Smooth muscle cell of the pulmonary artery (primary cell): ENCODE results near the gene OR51B6. TPM values are rescaled to one million over a fixed set of nuclear protein-coding genes. Genes with fewer than 3 reads are reported as not detected.

Source experiments
- total RNA-seq: library from RNA; depleted of rRNA; stranded (reverse); fragments of >200 nt; gene quantifications from 2 replicates; pipeline ENCODE4 v1.2.3, GENCODE V29; 2014

OR51B6 gene, protein sequence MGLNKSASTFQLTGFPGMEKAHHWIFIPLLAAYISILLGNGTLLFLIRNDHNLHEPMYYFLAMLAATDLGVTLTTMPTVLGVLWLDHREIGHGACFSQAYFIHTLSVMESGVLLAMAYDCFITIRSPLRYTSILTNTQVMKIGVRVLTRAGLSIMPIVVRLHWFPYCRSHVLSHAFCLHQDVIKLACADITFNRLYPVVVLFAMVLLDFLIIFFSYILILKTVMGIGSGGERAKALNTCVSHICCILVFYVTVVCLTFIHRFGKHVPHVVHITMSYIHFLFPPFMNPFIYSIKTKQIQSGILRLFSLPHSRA
- not detected in 2 replicates for total RNA-seq

DNA sequence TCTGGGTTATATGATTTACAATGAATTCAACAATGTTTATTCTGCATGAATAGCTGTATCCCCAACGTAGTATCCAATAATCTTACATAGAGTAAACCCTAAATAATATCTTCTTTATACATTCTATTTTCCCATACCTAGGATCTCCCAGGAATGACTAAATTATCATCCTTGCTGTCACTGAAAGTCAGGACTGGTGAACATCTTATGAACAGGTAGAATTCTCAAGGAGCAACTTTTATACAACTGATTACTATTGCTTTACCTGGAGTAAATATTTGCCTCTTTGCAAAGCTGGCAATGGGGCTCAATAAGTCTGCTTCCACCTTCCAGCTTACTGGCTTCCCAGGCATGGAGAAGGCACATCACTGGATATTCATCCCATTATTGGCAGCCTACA lies at the start of gene OR51B6:
Gene OR51B6, plus strand, starts transcription at position 301 of the 400 bp plus-strand sequence. Its CDS starts 0 bp downstream, at position 301.

GRCh38 chr11:5301846-5302245 lies 49.5 kb upstream of the OR51B6 start, which contains the start of gene OR51B4:
TSS of gene OR51B4 (minus strand) at chr11:5301946. CDS start at chr11:5301946, 0 bp downstream.

DNA sequence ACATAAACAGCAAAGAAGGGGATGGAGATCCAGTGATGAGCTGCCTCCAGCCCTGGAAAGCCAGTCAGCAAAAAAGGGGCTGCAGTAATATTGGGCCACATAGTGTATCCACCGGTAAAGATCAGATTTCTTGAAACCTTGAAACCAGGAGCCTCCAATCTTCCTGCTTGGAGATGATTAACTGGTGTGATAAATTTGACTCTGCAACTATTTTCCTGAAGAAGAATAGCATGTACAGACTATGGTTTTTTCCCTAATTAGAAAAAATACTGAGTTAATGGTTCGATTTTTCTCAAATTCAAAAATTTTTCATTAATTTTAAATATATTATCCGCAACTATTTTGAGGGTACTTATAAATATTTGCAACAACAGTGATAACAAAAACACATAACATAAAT lies 27.1 kb upstream of the OR51B6 start, which contains the start of gene OR51B2:
Gene OR51B2, minus strand, starts transcription at position 101 of the 400 bp plus-strand sequence. Its CDS starts 0 bp downstream, at position 101.

GRCh38 chr11:5343474-5344335 lies 7.6 kb upstream of the OR51B6 start, which contains the start of gene OR51B5:
TSS of gene OR51B5 (minus strand) at chr11:5343524. CDS start at chr11:5343524, 0 bp downstream.

DNA sequence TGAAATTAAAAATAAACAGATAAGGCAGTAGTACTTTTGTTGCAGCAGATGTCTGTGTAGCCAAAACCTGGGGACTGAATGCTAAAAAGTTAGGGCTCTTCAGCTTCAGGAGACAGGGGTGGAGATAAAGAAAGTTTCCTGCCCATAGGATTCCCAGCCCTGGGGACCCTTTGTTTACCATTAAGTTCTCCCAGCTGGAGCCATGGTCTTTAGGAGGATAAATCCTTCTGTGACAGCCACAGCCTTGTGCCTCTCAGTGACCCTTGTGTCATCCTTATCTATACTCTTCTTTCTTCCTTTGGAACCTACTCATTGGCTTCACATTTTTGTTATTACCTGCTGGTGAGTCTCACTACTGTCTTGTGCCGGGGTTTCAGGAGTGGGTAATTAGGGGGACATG lies 32.3 kb downstream of the OR51B6 start, which contains the start of gene OR51M1:
Gene OR51M1, plus strand, starts transcription at position 237 of the 400 bp plus-strand sequence. CDS start 5,587 bp downstream, outside the sequence.

Other genes starting within 250 kb of the OR51B6 start
- gene OR52A5, start 213.2 kb upstream of the OR51B6 start, total RNA-seq = not detected in 2 replicates
- gene OR52A1, start 196.8 kb upstream of the OR51B6 start, total RNA-seq = not detected in 2 replicates
- gene OR51V1, start 150.8 kb upstream of the OR51B6 start, total RNA-seq = not detected in 2 replicates
- gene HBB, start 124.4 kb upstream of the OR51B6 start, total RNA-seq = not detected in 2 replicates
- gene HBD, start 117.0 kb upstream of the OR51B6 start, total RNA-seq = 0.33 and 0.36 TPM in 2 replicates
- not detected in 2 replicates for gene HBG1, start 101.7 kb upstream of the OR51B6 start, total RNA-seq
- gene HBG2, start 96.7 kb upstream of the OR51B6 start, total RNA-seq = not detected in 2 replicates
- gene HBE1, start 81.6 kb upstream of the OR51B6 start, total RNA-seq = not detected in 2 replicates
- 0.20 TPM in 1 of 2 replicates, not detected in the other for gene OR51B4, start 49.6 kb upstream of the OR51B6 start, total RNA-seq
- gene OR51B2, start 27.2 kb upstream of the OR51B6 start, total RNA-seq = 0.13 TPM in 2 replicates
- 0.13 and 0.17 TPM in 2 replicates for gene OR51B5, start 8.0 kb upstream of the OR51B6 start, total RNA-seq
- gene OR51M1, start 32.3 kb downstream of the OR51B6 start, total RNA-seq = not detected in 2 replicates
- gene OR51Q1, start 70.6 kb downstream of the OR51B6 start, total RNA-seq = not detected in 2 replicates
- not detected in 2 replicates for gene OR51I1, start 90.0 kb downstream of the OR51B6 start, total RNA-seq
- gene OR51I2, start 97.8 kb downstream of the OR51B6 start, total RNA-seq = not detected in 2 replicates
- not detected in 2 replicates for gene OR52D1, start 137.2 kb downstream of the OR51B6 start, total RNA-seq
- gene UBQLN3, start 158.4 kb downstream of the OR51B6 start, total RNA-seq = 0.10 and 0.26 TPM in 2 replicates
- 0.23 and 0.33 TPM in 2 replicates for gene UBQLNL, start 165.2 kb downstream of the OR51B6 start, total RNA-seq
- 0.91 and 0.99 TPM in 2 replicates for gene OR52H1, start 197.0 kb downstream of the OR51B6 start, total RNA-seq
- gene OR52B6, start 229.4 kb downstream of the OR51B6 start, total RNA-seq = not detected in 2 replicates
- gene TRIM6, start 245.1 kb downstream of the OR51B6 start, total RNA-seq = 3.0 and 5.1 TPM in 2 replicates